K562 (cell line): Measurements from ENCODE around the gene SEMA3C. TPM values are rescaled to one million over a fixed set of nuclear protein-coding genes. Genes with fewer than 3 reads are reported as not detected.

Experiments
- ATAC-seq: fragments of 200-7000 bp; cut with Tn5 transposase; 3 replicates; pipeline ENCODE4 v1.9.1; 2020; ENCODE audit warnings: moderate library complexity
- BruUV-seq: library from RNA; stranded (reverse); fragments of 400-500 nt; replicated peaks from 2 replicates; lab custom pipeline; 2021; lab: Mats Ljungman, UMichigan
- CTCF ChIA-PET: fragments of 300-600 bp; formaldehyde crosslinking; extraction: SDS; loops from one replicate; lab custom pipeline; 2021; ENCODE audit warnings: low intra/inter-chr PET ratio; lab: Yijun Ruan, JAX
- POLR2A ChIA-PET: fragments of 300-600, 350-650 bp; sonication (Branson Sonifier 250); formaldehyde crosslinking; extraction: SDS; loops from one replicate; lab custom pipeline; 2021; ENCODE audit warnings: antibody characterized with exemption, inconsistent platforms; lab: Yijun Ruan, JAX
- DNase-seq, 4 experiments: peaks; one replicate each; pipeline versions ENCODE4 v3.0.0 to v3.0.0-alpha.2; 2011 to 2018; ENCODE audit warnings: low spot score in 3 of 4, mixed read lengths in 3 of 4; ENCODE audit errors: extremely low read depth in 1 of 4
- FAIRE-seq: peaks from 2 replicates; lab custom pipeline; 2011; peaks lifted over from hg19 to GRCh38; lab: Jason Lieb, UNC
- H2AFZ ChIP-seq: 2 replicates; pipeline ENCODE4 v1.6.0; 2011; ENCODE audit warnings: low read depth, low read length, control low read depth, inconsistent platforms
- H3K27ac ChIP-seq: fragments of 200-600 bp; 3 replicates; pipeline ENCODE4 v1.8.0; 2011; ENCODE audit warnings: low read depth, mild to moderate bottlenecking, control low read depth, inconsistent platforms, low read length, moderate library complexity, mixed read lengths; ENCODE audit errors: extremely low read depth
- H3K27me3 ChIP-seq, 2 experiments: fragments of 300-600 bp in 1 of 2; 2 replicates in 1 of 2; 3 replicates in 1 of 2; pipeline versions ENCODE4 v1.6.0 to v1.8.0; 2011; ENCODE audit warnings: inconsistent platforms in 2 of 2, low read length in 2 of 2, mild to moderate bottlenecking in 1 of 2, mixed read lengths in 1 of 2, moderate library complexity in 1 of 2; ENCODE audit not compliant: control insufficient read depth in 2 of 2, insufficient read depth in 2 of 2
- H3K36me3 ChIP-seq: fragments of 300-600 bp; 3 replicates; pipeline ENCODE4 v1.8.0; 2011; ENCODE audit warnings: mild to moderate bottlenecking, low read length, inconsistent platforms; ENCODE audit not compliant: control insufficient read depth, insufficient read depth
- H3K4me1 ChIP-seq, 2 experiments: fragments of 200-600 bp in 1 of 2; replicated peaks in 1 of 2; 2 replicates in 1 of 2; 3 replicates in 1 of 2; pipeline versions ENCODE4 v1.5.1 to v1.8.0; 2011; ENCODE audit warnings: inconsistent platforms in 2 of 2, low read length in 2 of 2, mild to moderate bottlenecking in 1 of 2, mixed read lengths in 1 of 2, moderate library complexity in 1 of 2; ENCODE audit not compliant: control insufficient read depth in 2 of 2, insufficient read depth in 2 of 2
- H3K4me2 ChIP-seq: 2 replicates; pipeline ENCODE4 v1.6.1; 2011; ENCODE audit warnings: low read length, control low read depth, inconsistent platforms, mixed read lengths; ENCODE audit not compliant: insufficient read depth
- H3K4me3 ChIP-seq: fragments of 200-600 bp; sonication (generic), shearing (Covaris generic); 2 replicates; pipeline ENCODE4 v1.5.1; 2016; ENCODE audit warnings: control low read depth, inconsistent platforms
- H3K79me2 ChIP-seq: fragments of 200-600 bp; 3 replicates; pipeline ENCODE4 v1.8.0; 2011; ENCODE audit warnings: low read length, inconsistent platforms; ENCODE audit not compliant: control insufficient read depth, insufficient read depth
- H3K9ac ChIP-seq, 2 experiments: 2 replicates each; pipeline versions ENCODE4 v1.6.0 to v1.6.1; 2011; ENCODE audit warnings: low read depth in 2 of 2, low read length in 2 of 2, control low read depth in 1 of 2, inconsistent platforms in 1 of 2, mild to moderate bottlenecking in 1 of 2, mixed read lengths in 1 of 2; ENCODE audit not compliant: insufficient read depth in 1 of 2
- H3K9me1 ChIP-seq: one replicate; pipeline ENCODE4 v1.6.0; 2011; ENCODE audit warnings: inconsistent platforms, mild to moderate bottlenecking, low read length, moderate library complexity; ENCODE audit not compliant: control insufficient read depth, insufficient read depth
- H3K9me3 ChIP-seq: replicated peaks from 2 replicates; pipeline ENCODE4 v1.5.1; 2011; ENCODE audit warnings: low read depth, low read length, inconsistent platforms; ENCODE audit not compliant: control insufficient read depth, insufficient read depth
- H4K20me1 ChIP-seq: replicated peaks from 2 replicates; pipeline ENCODE4 v1.6.1; 2011; ENCODE audit warnings: low read length, inconsistent platforms, mixed read lengths; ENCODE audit not compliant: control insufficient read depth, insufficient read depth
- CBFA2T2 ChIP-seq: fragments of 450-650 bp; conservative IDR thresholded peaks from 2 replicates; pipeline ENCODE4 v1.6.1; 2017; ENCODE audit warnings: mild to moderate bottlenecking
- CBFB ChIP-seq: sonication (generic); formaldehyde crosslinking; IDR thresholded peaks from 2 replicates; pipeline ENCODE4 v1.4.0; 2020; ENCODE audit warnings: mild to moderate bottlenecking, missing genetic modification reagents
- ETS2 ChIP-seq: IDR thresholded peaks from 2 replicates; pipeline ENCODE4 v1.6.1; 2016; ENCODE audit warnings: borderline replicate concordance, missing genetic modification characterization, mild to moderate bottlenecking, moderate library complexity, missing compliant biosample characterization; ENCODE audit not compliant: poor library complexity, severe bottlenecking
- FOXA3 ChIP-seq, 2 experiments: fragments of 450-650 bp in 1 of 2; sonication (generic) in 1 of 2; formaldehyde crosslinking; IDR thresholded peaks in 1 of 2; conservative IDR thresholded peaks in 1 of 2; 2 replicates each; pipeline versions ENCODE4 v1.4.0 to v1.8.0; 2020 to 2022; ENCODE audit warnings: mild to moderate bottlenecking in 2 of 2, missing genetic modification reagents in 1 of 2
- L3MBTL2 ChIP-seq: fragments of 450-650 bp; IDR thresholded peaks from 2 replicates; pipeline ENCODE4 v1.6.1; 2016; ENCODE audit warnings: mild to moderate bottlenecking, moderate library complexity
- RBM15 ChIP-seq: fragments of 200-400 bp; formaldehyde crosslinking; IDR thresholded peaks from 2 replicates; pipeline ENCODE4 v1.6.1; 2018; ENCODE audit warnings: mild to moderate bottlenecking, low read length, moderate library complexity; ENCODE audit not compliant: insufficient read depth
- RNF2 ChIP-seq: sonication (generic); IDR thresholded peaks from 2 replicates; pipeline ENCODE4 v1.6.1; 2016
- SRSF1 ChIP-seq: fragments of 200-400 bp; formaldehyde crosslinking; IDR thresholded peaks from 2 replicates; pipeline ENCODE4 v1.6.1; 2017; ENCODE audit warnings: mild to moderate bottlenecking, low read depth, low read length, moderate library complexity
- TAF1 ChIP-seq: IDR thresholded peaks from 2 replicates; pipeline ENCODE4 v1.6.1; 2011; ENCODE audit warnings: mild to moderate bottlenecking, low read length, moderate library complexity; ENCODE audit not compliant: insufficient read depth, control insufficient read depth, severe bottlenecking; ENCODE audit errors: extremely low read depth
- ZC3H8 ChIP-seq: fragments of 450-650 bp; IDR thresholded peaks from 2 replicates; pipeline ENCODE4 v1.6.1; 2017
- ZKSCAN1 ChIP-seq: fragments of 150-350 bp; IDR thresholded peaks from 2 replicates; pipeline ENCODE4 v1.6.1; 2016; ENCODE audit warnings: low read depth, low read length
- WGBS: fragments of 100-300 bp; shearing (Covaris generic); methylation state at CpG from one replicate; pipeline ENCODE4 v1.1.6; 2016; ENCODE audit warnings: low coverage, mixed read lengths; ENCODE audit not compliant: insufficient coverage; ENCODE audit errors: missing lambda C conversion rate; 5-methylcytosine and 5-hydroxymethylcytosine counted together
- in situ Hi-C: fragments of 300-500 bp; cut with MboI; formaldehyde crosslinking; loops from 4 replicates; pipeline ENCODE4 v1.15.0; 2018; ENCODE audit warnings: inconsistent platforms, mixed read lengths
- intact Hi-C: fragments of 100-400 bp; cut with micrococcal nuclease; formaldehyde crosslinking; loops from 2 replicates; pipeline ENCODE4 v1.14.2; 2022
- polyA plus RNA-seq, 8 experiments: library from polyadenylated mRNA; depleted of rRNA in 4 of 8; stranded (reverse) in 5 of 8; unstranded in 3 of 8; fragments of >200 nt; fragmentation: Nextera tagmentation in 2 of 8; fragmentation: Illumina TruSeq in 1 of 8; extraction: Ambion mirVana in 2 of 8; extraction: Trizol in 1 of 8; gene quantifications; 2 replicates each; pipeline versions ENCODE4 v1.2.1 to v1.2.3, GENCODE V29; 2011 to 2014; ENCODE audit warnings: inconsistent platforms in 1 of 8, missing spikeins in 1 of 8
- total RNA-seq, 7 experiments: library from RNA; depleted of rRNA in 6 of 7; stranded (reverse); fragments of >200 nt in 6 of 7; fragmentation: Illumina TruSeq in 2 of 7; extraction: Trizol in 2 of 7; gene quantifications; 2 replicates each; pipeline versions ENCODE4 v1.2.1 to v1.2.3, GENCODE V29; 2011 to 2021; ENCODE audit warnings: low replicate concordance in 1 of 7
- TF ChIP-seq, protein P1 (sequence below): fragments of 250-450 bp; sonication (Bioruptor Pico); IDR thresholded peaks from 2 replicates; pipeline ENCODE4 v1.8.0; 2022; ENCODE audit warnings: inconsistent platforms
- TF ChIP-seq, protein P2 (sequence below), 2 experiments: IDR thresholded peaks in 1 of 2; conservative IDR thresholded peaks in 1 of 2; 2 replicates each; pipeline ENCODE4 v1.6.1; 2016; ENCODE audit warnings: low read depth in 2 of 2, mild to moderate bottlenecking in 1 of 2, missing compliant biosample characterization in 1 of 2, missing genetic modification characterization in 1 of 2, moderate library complexity in 1 of 2
- TF ChIP-seq, protein P3 (sequence below): IDR thresholded peaks from 2 replicates; pipeline ENCODE4 v1.6.1; 2014; ENCODE audit warnings: antibody characterized with exemption

Gene SEMA3C
- total and polyA plus RNA-seq, 9 of the 15 experiments (the other 6 are each of a cell fraction or from before 2014, with no cell fraction given), result 0.04 to 0.36 (median 0.12) TPM; not detected in 3

DNA sequence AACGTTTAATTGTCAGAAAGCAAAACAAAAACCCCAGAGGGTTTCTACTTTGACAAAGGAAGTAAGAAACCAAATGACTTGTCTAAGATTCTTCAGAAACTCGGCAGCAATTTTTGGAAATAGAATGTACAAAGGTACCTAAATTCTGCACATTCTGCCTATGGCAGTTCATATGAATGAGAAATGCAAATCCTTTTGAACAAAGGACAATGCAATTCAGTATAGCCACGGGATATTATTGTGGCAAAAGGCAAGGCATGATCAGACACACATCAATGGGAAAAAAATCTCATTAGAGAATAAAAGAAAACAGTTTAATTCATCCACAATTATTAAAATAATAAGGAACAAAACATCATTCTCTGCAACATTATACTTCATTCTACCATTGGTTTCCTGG, 93.4 kb downstream of the SEMA3C start:
- no peaks in the 10 kb centered on the region for H3K9me1 ChIP-seq
- in situ Hi-C loops, result no loop called here
- no peak overlapping the region for H3K27ac ChIP-seq
- H3K9ac ChIP-seq, result no peak overlapping the region
- ATAC-seq (no peak), DNase-seq (no peak), FAIRE-seq (no peak)
- POLR2A ChIA-PET, result no interaction called here
- intact Hi-C loops, result no loop called here
- WGBS, result 0% methylated on average over 3 of the region's 3 CpGs
- H2AFZ ChIP-seq, result no peak overlapping the region
- no TSS peak for BruUV-seq
- H4K20me1 ChIP-seq, result no peaks in the 10 kb centered on the region
- TF ChIP-seq, protein P1, sequence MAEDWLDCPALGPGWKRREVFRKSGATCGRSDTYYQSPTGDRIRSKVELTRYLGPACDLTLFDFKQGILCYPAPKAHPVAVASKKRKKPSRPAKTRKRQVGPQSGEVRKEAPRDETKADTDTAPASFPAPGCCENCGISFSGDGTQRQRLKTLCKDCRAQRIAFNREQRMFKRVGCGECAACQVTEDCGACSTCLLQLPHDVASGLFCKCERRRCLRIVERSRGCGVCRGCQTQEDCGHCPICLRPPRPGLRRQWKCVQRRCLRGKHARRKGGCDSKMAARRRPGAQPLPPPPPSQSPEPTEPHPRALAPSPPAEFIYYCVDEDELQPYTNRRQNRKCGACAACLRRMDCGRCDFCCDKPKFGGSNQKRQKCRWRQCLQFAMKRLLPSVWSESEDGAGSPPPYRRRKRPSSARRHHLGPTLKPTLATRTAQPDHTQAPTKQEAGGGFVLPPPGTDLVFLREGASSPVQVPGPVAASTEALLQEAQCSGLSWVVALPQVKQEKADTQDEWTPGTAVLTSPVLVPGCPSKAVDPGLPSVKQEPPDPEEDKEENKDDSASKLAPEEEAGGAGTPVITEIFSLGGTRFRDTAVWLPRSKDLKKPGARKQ (CRISPR knock-in tag), result no peak
- no peak for TF ChIP-seq ZC3H8
- no peak for TF ChIP-seq RNF2
- TF ChIP-seq CBFA2T2, result no peak
- TF ChIP-seq L3MBTL2, result no peak
- TF ChIP-seq, protein P2, sequence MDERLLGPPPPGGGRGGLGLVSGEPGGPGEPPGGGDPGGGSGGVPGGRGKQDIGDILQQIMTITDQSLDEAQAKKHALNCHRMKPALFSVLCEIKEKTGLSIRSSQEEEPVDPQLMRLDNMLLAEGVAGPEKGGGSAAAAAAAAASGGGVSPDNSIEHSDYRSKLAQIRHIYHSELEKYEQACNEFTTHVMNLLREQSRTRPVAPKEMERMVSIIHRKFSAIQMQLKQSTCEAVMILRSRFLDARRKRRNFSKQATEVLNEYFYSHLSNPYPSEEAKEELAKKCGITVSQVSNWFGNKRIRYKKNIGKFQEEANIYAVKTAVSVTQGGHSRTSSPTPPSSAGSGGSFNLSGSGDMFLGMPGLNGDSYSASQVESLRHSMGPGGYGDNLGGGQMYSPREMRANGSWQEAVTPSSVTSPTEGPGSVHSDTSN (CRISPR knock-in tag; IDR thresholded peaks at IDR 0.05; ENCODE audit: low read depth), result no peak
- TF ChIP-seq, protein P2 (tag; conservative IDR thresholded peaks at IDR 0.05; ENCODE audit: low read depth), result no peak
- no peak for TF ChIP-seq CBFB
- TF ChIP-seq, protein P3, sequence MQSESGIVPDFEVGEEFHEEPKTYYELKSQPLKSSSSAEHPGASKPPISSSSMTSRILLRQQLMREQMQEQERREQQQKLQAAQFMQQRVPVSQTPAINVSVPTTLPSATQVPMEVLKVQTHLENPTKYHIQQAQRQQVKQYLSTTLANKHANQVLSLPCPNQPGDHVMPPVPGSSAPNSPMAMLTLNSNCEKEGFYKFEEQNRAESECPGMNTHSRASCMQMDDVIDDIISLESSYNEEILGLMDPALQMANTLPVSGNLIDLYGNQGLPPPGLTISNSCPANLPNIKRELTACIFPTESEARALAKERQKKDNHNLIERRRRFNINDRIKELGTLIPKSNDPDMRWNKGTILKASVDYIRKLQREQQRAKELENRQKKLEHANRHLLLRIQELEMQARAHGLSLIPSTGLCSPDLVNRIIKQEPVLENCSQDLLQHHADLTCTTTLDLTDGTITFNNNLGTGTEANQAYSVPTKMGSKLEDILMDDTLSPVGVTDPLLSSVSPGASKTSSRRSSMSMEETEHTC, result no peak
- no peak for TF ChIP-seq RBM15
- TF ChIP-seq ZKSCAN1, result no peak
- TF ChIP-seq ETS2 (tag), result no peak
- no peak for TF ChIP-seq TAF1
- TF ChIP-seq FOXA3 (CRISPR knock-in tag; conservative IDR thresholded peaks at IDR 0.05 in 1 of 2, IDR thresholded peaks at IDR 0.05 in 1 of 2), result no peak
- TF ChIP-seq SRSF1, result no peak
- no peak overlapping the region for H3K4me2 ChIP-seq
- H3K4me1 ChIP-seq, result no peaks in the 10 kb centered on the region
- H3K79me2 ChIP-seq, result no peaks in the 10 kb centered on the region
- no peak overlapping the region for H3K4me3 ChIP-seq
- no peaks in the 10 kb centered on the region for H3K9me3 ChIP-seq
- no peaks in the 10 kb centered on the region for H3K27me3 ChIP-seq
- no peaks in the 10 kb centered on the region for H3K36me3 ChIP-seq
- CTCF ChIA-PET, result no interaction called here
